PC-3 (cell line): Measurements from ENCODE around the gene GRIK5. TPM values are rescaled to one million over a fixed set of nuclear protein-coding genes. Genes with fewer than 3 reads are reported as not detected.
A peak's percentile ranks its signal among the peaks of the same experiment; 100 is the strongest.

ENCODE experiments used
- ATAC-seq: fragments of 200-7000 bp; cut with Tn5 transposase; 2 replicates; pipeline ENCODE4 v1.9.1; 2020; ENCODE audit warnings: mild to moderate bottlenecking, moderate library complexity
- BruUV-seq: library from RNA; stranded (reverse); fragments of 400-500 nt; replicated peaks from 2 replicates; lab custom pipeline; 2021; lab: Mats Ljungman, UMichigan
- CTCF ChIA-PET: fragments of 300-600 bp; sonication (Branson Sonifier 250); formaldehyde crosslinking; loops from one replicate; lab custom pipeline; 2022; ENCODE audit warnings: antibody characterized with exemption; lab: Charles Lee
- POLR2A ChIA-PET: fragments of 300-600 bp; sonication (Branson Sonifier 250); formaldehyde crosslinking; loops from one replicate; lab custom pipeline; 2022; ENCODE audit warnings: antibody characterized with exemption; ENCODE audit not compliant: unreplicated experiment; lab: Charles Lee
- DNase-seq: peaks from one replicate; pipeline ENCODE4 v3.0.0-alpha.2; 2015
- H2AFZ ChIP-seq: fragments of 300-600 bp; sonication (generic); 2 replicates; pipeline ENCODE4 v1.6.0; 2016; ENCODE audit warnings: antibody characterized with exemption, low read length
- H3F3A ChIP-seq: fragments of 300-600 bp; sonication (generic); one replicate; pipeline ENCODE4 v1.6.0; 2017; ENCODE audit warnings: antibody characterized with exemption, low read length, control low read depth, mild to moderate bottlenecking; ENCODE audit not compliant: unreplicated experiment
- H3K27ac ChIP-seq: fragments of 300-600 bp; sonication (generic); 2 replicates; pipeline ENCODE4 v1.5.1; 2016; ENCODE audit warnings: mild to moderate bottlenecking, low read length
- H3K27me3 ChIP-seq: fragments of 300-600 bp; sonication (generic); 2 replicates; pipeline ENCODE4 v1.6.1; 2016; ENCODE audit warnings: low read length, mixed read lengths
- H3K36me3 ChIP-seq: fragments of 300-600 bp; sonication (generic); 2 replicates; pipeline ENCODE4 v1.6.1; 2016; ENCODE audit warnings: low read depth, mixed run types, low read length, mixed read lengths
- H3K4me1 ChIP-seq: fragments of 300-600 bp; sonication (generic); 2 replicates; pipeline ENCODE4 v1.5.1; 2016; ENCODE audit warnings: low read length; ENCODE audit not compliant: insufficient read depth
- H3K4me2 ChIP-seq: fragments of 300-600 bp; sonication (generic); 2 replicates; pipeline ENCODE4 v1.6.0; 2016; ENCODE audit warnings: low read length
- H3K4me3 ChIP-seq: fragments of 300-600 bp; sonication (generic); 2 replicates; pipeline ENCODE4 v1.5.1; 2016; ENCODE audit warnings: mild to moderate bottlenecking, low read length, mixed read lengths
- H3K79me2 ChIP-seq: fragments of 300-600 bp; sonication (generic); 2 replicates; pipeline ENCODE4 v1.6.1; 2017; ENCODE audit warnings: low read length, mixed read lengths
- H3K9ac ChIP-seq: fragments of 300-600 bp; sonication (generic); 2 replicates; pipeline ENCODE4 v1.6.0; 2016; ENCODE audit warnings: mild to moderate bottlenecking, low read length
- H3K9me2 ChIP-seq: fragments of 300-600 bp; sonication (generic); replicated peaks from 2 replicates; pipeline ENCODE4 v1.6.1; 2016; ENCODE audit warnings: mixed run types, low read length, mixed read lengths
- H3K9me3 ChIP-seq: fragments of 300-600 bp; sonication (generic); 2 replicates; pipeline ENCODE4 v1.6.1; 2016; ENCODE audit warnings: low read length, mixed read lengths
- H4K20me1 ChIP-seq: fragments of 300-600 bp; sonication (generic); 2 replicates; pipeline ENCODE4 v1.6.1; 2016; ENCODE audit warnings: low read length, mixed read lengths
- EZH2 ChIP-seq: fragments of 300-600 bp; sonication (generic); IDR thresholded peaks from one replicate; pipeline ENCODE4 v1.6.1; 2017; ENCODE audit warnings: antibody characterized with exemption, mild to moderate bottlenecking, low read length; ENCODE audit not compliant: unreplicated experiment
- intact Hi-C: fragments of 100-400 bp; cut with micrococcal nuclease; formaldehyde crosslinking; loops from 2 replicates; pipeline ENCODE4 v1.9.0; 2023
- total RNA-seq: library from RNA; depleted of rRNA; stranded (reverse); fragments of >200 nt; gene quantifications from 2 replicates; pipeline ENCODE4 v1.2.3, GENCODE V29; 2014
- TF ChIP-seq, protein P1 (sequence below): fragments of 300-600 bp; sonication (generic); conservative IDR thresholded peaks from 2 replicates; pipeline ENCODE4 v1.5.1; 2017; ENCODE audit warnings: antibody characterized with exemption, low read depth, mild to moderate bottlenecking, low read length

Gene GRIK5
- total RNA-seq, 1 experiment from 2014 or later = not detected

DNA sequence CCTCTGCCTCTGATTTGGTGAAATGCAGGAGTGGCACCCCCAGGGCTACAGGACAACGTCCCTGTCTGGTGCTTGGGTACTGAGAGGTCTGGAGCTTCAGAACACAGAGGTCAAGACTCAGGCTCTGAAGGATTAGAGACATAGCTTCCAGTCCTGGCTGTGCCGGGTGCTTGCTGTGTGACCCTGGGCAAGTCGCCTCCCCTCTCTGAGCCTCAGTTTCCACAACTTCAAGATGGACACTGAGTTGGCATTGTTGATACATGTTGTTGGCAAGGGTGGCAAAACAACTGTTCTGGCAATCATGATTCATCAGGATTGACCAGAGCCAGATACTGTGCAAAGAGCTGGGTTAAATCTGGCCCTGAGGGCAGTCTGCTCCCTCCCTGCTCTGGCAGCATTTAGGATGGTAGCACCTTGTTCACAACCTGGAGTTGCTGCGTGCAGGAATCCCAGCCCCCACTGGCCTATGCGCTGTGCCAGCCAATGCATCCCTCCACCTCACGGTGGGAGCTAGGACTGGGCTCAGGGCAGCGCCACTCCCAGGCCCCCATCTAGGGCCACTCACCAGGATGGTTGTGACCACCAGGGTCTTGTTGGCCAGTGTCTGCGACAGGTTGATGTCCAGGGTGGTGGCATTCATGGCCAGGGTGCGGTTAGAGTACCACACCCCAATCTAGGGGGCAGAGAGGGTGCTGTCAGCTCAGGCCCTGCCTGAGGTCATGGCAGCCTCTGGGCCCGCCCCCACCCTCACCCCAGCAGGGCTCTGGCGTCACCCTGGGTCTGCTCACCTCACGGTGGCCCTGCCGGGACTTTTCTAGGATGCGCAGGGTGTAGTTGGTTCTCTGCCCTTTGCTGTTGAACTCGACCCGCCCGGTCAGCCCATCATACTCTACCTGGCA lies 16.7 kb downstream of the GRIK5 start:
- H3K27ac ChIP-seq = peak overlapping the region; percentile 96
- no peak overlapping the region for H3K9ac ChIP-seq
- ATAC-seq = no peak

DNA sequence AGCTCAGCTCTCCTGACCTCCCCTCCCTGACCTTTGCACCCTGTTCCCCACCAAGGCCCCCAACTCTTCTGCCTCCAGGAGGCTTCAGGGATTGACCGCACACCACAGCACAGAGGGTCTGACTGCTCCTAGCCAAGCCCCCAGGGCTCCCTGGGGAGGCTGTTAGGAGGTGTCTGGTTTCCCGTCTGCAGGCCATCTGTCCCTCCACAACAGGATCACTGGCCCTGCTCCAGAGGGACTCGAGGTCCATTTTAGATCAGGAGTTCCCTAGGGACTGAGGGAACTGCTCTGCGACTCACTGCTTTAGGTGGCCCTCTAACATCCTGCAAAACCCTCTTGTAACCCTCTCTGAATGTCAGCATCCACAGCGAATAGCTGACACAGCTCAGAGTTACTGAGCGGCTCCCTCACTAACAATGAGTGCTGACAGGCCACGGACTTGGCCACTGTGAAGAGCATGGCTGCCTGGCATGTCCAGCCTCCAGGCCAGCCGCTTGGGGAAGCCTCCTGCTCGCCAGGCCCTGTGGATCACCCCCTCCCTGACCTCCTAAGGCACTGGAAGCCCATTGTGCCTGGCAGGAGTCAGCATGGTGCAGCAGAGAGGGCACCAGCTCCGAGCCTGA lies 17.7 kb downstream of the GRIK5 start:
- peak; percentile 27 for DNase-seq
- Histone ChIP-seq H3F3A (no peaks in the 10 kb centered on the region), H4K20me1 (no peaks in the 10 kb centered on the region), H3K79me2 (no peaks in the 10 kb centered on the region), H3K4me3 (no peak overlapping the region), H3K36me3 (no peaks in the 10 kb centered on the region), H3K9me3 (no peaks in the 10 kb centered on the region), H3K9ac (peak overlapping the region; percentile 55), H3K4me2 (peak overlapping the region; percentile 78), H2AFZ (0 out of 2 replicates have a peak overlapping the region, but pooled peaks have one; percentile 5), H3K4me1 (peaks cover 38% of the 10 kb centered on the region), H3K27ac (peak overlapping the region; percentile 96), H3K9me2 (no peaks in the 10 kb centered on the region), H3K27me3 (no peaks in the 10 kb centered on the region)
- POLR2A ChIA-PET = no interaction called here
- intact Hi-C loops = no loop called here
- CTCF ChIA-PET = no interaction called here
- peak; percentile 5 for ATAC-seq
- no TSS peak for BruUV-seq
- no peak for TF ChIP-seq EZH2
- TF ChIP-seq, protein P1, sequence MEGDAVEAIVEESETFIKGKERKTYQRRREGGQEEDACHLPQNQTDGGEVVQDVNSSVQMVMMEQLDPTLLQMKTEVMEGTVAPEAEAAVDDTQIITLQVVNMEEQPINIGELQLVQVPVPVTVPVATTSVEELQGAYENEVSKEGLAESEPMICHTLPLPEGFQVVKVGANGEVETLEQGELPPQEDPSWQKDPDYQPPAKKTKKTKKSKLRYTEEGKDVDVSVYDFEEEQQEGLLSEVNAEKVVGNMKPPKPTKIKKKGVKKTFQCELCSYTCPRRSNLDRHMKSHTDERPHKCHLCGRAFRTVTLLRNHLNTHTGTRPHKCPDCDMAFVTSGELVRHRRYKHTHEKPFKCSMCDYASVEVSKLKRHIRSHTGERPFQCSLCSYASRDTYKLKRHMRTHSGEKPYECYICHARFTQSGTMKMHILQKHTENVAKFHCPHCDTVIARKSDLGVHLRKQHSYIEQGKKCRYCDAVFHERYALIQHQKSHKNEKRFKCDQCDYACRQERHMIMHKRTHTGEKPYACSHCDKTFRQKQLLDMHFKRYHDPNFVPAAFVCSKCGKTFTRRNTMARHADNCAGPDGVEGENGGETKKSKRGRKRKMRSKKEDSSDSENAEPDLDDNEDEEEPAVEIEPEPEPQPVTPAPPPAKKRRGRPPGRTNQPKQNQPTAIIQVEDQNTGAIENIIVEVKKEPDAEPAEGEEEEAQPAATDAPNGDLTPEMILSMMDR = no peak

More for the DNA sequence above, 16.7 kb downstream of the GRIK5 start:
- TF ChIP-seq EZH2 = no peak
- TF ChIP-seq, protein P1 = no peak
- CTCF ChIA-PET = no interaction called here
- Histone ChIP-seq H3K27me3 (no peaks in the 10 kb centered on the region), H3K36me3 (no peaks in the 10 kb centered on the region), H3K4me1 (peaks cover 38% of the 10 kb centered on the region), H3K4me3 (no peak overlapping the region), H2AFZ (no peak overlapping the region), H3K79me2 (no peaks in the 10 kb centered on the region), H3K4me2 (peak overlapping the region; percentile 78; the same call in 1 of the 2 replicates), H3F3A (no peaks in the 10 kb centered on the region), H4K20me1 (no peaks in the 10 kb centered on the region), H3K9me3 (no peaks in the 10 kb centered on the region), H3K9me2 (no peaks in the 10 kb centered on the region)
- peak; percentile 58 for DNase-seq
- BruUV-seq = no TSS peak
- intact Hi-C loops = no loop called here
- POLR2A ChIA-PET = no interaction called here
